ENCODE results near the gene MGLL. TPM values are rescaled to one million over a fixed set of nuclear protein-coding genes. Genes with fewer than 3 reads are reported as not detected.

MGLL gene
- total RNA-seq, 1 experiment from 2014 or later = 0.94 TPM

DNA sequence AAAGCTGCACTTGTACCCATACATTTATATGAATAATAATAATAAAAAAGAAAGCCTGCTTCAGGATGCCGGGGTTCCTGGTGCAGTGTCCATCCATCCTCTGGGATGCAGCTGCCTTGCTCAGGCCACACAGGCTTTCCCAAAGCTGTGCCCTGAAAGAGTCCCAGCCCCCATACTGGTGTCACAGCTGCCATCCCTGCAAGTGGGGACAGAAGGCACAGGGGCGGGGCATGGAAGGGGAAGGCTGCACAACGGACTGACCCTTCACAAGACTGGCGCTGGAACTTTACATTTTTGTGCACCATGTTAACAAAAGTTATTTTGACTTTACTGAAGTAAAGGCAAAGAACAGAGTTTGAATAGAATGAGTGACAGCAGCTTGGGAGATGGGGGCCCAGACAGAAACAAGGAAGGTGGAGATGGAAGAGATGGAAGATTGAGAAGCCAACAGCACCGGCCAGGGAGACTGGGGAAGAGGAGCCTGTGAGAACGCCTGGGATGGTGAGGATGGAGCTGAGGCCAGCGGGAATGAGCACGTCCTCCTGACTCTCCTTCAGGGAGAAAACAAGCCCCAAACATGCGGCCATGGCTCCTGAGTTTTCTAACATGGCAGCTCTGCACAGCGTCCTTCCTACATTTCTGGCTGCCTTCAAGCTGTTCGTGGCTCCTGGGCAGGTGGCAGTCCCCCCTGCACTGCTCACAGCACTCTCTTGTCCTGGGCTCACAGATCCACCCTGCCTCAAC, 76.5 kb downstream of the MGLL start:
- Mint-ChIP-seq H3K36me3 (no peaks in the 10 kb centered on the region), H3K27ac (no peak overlapping the region), H3K9me3 (no peaks in the 10 kb centered on the region), H3K4me1 (no peaks in the 10 kb centered on the region; the same call in 1 of the 2 replicates), H3K27me3 (ENCODE audit: low read depth) (no peaks in the 10 kb centered on the region), H3K4me3 (no peak overlapping the region)
- ChIA-PET CTCF (interaction anchor here (0.8 to 1.8 kb wide), 4 partner anchors 14 to 67 kb away, joined by 3 to 5 read pairs (median 4); no protein-coding TSS in a partner anchor), POLR2A (no interaction called here)
- TF ChIP-seq ZBTB21 (CRISPR knock-in tag; IDR thresholded peaks at IDR 0.05; ENCODE audit: borderline replicate concordance) (no peak), ELF4 (CRISPR knock-in tag; IDR thresholded peaks at IDR 0.05; ENCODE audit: low read depth) (no peak), OVOL2 (CRISPR knock-in tag; IDR thresholded peaks at IDR 0.05; ENCODE audit: borderline replicate concordance) (no peak), ZNF263 (CRISPR knock-in tag; IDR thresholded peaks at IDR 0.05; ENCODE audit: low read depth) (no peak), HMGA2 (CRISPR knock-in tag; IDR thresholded peaks at IDR 0.05) (no peak), EMX1 (CRISPR knock-in tag; IDR thresholded peaks at IDR 0.05) (no peak)
- no peak for ATAC-seq
- DNase-seq (ENCODE audit: low spot score) = no peak

DNA sequence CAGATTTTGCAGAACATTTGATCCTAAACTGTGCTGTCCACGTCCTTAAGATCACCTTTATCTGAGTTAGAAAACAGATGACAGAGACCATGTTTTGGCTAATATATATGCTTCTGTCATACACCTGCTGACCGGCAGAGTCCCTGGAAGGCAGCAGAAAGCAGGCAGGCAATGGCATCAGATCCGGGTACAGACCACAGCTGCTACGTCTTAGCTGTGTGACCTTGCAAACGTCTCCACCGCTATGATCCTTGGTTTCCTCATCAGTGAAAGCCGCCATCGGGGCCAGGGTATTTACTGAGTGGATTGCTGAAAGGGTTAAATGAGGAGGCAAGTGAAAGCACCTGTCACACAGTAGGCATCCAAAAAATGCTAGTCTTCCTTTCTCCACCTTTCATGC, 77.4 kb downstream of the MGLL start:
- TF ChIP-seq, protein P1, sequence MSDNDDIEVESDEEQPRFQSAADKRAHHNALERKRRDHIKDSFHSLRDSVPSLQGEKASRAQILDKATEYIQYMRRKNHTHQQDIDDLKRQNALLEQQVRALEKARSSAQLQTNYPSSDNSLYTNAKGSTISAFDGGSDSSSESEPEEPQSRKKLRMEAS (CRISPR knock-in tag; IDR thresholded peaks at IDR 0.05) = no peak
- TF ChIP-seq, protein P2, sequence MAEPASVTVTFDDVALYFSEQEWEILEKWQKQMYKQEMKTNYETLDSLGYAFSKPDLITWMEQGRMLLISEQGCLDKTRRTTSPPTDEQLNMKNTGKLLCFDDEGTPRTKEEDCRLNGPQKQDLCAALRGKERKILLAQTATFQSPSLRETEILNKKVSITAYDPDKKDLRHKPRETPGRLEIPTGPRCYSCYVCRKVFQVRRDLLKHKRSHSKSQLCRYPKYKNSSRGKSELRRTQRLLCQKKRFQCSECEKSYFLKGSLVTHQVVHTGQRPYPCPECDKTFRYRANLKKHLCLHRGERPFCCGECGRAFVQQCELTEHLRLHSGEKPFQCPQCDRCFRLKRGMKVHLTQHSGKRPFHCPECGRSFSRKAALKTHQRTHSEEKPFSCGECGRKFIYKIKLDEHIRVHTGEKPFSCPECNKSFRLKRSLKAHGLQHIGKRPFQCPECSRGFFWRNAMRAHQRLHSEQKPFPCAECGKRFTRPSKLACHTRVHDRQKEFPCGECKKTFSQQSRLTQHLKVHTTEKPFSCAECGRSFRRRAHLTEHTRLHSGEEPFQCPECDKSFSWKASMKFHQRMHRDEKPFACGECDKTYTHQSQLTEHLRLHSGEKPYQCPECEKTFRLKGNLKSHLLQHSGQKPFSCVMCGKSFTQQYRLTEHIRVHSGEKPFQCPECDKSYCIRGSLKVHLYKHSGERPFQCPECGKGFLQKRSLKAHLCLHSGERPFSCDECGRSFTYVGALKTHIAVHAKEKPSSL (CRISPR knock-in tag; conservative IDR thresholded peaks at IDR 0.05) = no peak
- Mint-ChIP-seq H3K4me1 (no peaks in the 10 kb centered on the region; the same call in 1 of the 2 replicates), H3K9me3 (no peaks in the 10 kb centered on the region), H3K27ac (no peak overlapping the region), H3K27me3 (ENCODE audit: low read depth) (no peaks in the 10 kb centered on the region), H3K36me3 (no peaks in the 10 kb centered on the region), H3K4me3 (no peak overlapping the region)
- POLR2A ChIA-PET = no interaction called here
- DNase-seq (ENCODE audit: low spot score) (no peak), ATAC-seq (no peak)
- CTCF ChIA-PET = interaction anchor here (1.4 to 1.8 kb wide), 4 partner anchors 46 to 66 kb away, joined by 4 to 5 read pairs (median 4); no protein-coding TSS in a partner anchor

DNA sequence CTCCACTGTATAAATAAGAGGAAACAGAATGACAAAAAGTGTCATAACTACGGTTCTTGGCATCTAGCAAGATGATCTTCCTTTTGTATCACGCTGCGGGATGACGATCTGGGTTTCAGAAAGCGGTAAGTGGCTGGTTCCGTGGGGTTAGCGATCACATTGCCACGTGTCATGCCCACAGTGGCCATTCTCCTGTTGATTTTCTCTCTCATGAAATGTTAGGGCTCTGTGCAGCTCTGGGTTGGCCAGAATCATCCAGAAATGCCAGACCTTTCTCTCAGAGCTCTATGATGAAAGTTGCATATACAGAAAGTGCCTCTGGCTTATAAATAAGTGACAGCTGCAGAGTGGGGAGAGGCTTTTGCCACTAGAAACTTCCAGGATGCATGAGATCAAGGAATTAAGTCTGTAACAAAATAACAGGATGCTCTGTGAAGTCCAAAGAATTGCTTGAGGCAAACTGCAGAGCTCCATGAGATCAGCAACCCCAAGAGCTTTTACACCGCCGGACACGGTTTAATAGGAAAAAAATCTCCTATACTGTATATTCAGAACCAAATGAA, 78.0 kb downstream of the MGLL start:
- no peaks in the 10 kb centered on the region for H3K27me3 Mint-ChIP-seq (ENCODE audit: low read depth)
- CTCF ChIA-PET = interaction anchor here (1.4 to 1.8 kb wide), 4 partner anchors 47 to 65 kb away, joined by 4 to 5 read pairs (median 4); no protein-coding TSS in a partner anchor
- no peak overlapping the region for H3K27ac Mint-ChIP-seq
- H3K4me1 Mint-ChIP-seq = no peaks in the 10 kb centered on the region; the same call in 1 of the 2 replicates
- TF ChIP-seq, protein P3, sequence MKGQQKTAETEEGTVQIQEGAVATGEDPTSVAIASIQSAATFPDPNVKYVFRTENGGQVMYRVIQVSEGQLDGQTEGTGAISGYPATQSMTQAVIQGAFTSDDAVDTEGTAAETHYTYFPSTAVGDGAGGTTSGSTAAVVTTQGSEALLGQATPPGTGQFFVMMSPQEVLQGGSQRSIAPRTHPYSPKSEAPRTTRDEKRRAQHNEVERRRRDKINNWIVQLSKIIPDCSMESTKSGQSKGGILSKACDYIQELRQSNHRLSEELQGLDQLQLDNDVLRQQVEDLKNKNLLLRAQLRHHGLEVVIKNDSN (CRISPR knock-in tag; IDR thresholded peaks at IDR 0.05) = no peak
- no peak for TF ChIP-seq IRF2 (CRISPR knock-in tag; IDR thresholded peaks at IDR 0.05; ENCODE audit: borderline replicate concordance, low read depth)
- no peak for TF ChIP-seq TP53 (CRISPR knock-in tag; IDR thresholded peaks at IDR 0.05)
- no peak for TF ChIP-seq NFATC4 (CRISPR knock-in tag; IDR thresholded peaks at IDR 0.05)
- no peak for TF ChIP-seq ZNF423 (CRISPR knock-in tag; IDR thresholded peaks at IDR 0.05)
- no peak for TF ChIP-seq GABPB1 (CRISPR knock-in tag; IDR thresholded peaks at IDR 0.05)
- no peak for TF ChIP-seq ZNF396 (CRISPR knock-in tag; IDR thresholded peaks at IDR 0.05; ENCODE audit: borderline replicate concordance)
- TF ChIP-seq, protein P4, sequence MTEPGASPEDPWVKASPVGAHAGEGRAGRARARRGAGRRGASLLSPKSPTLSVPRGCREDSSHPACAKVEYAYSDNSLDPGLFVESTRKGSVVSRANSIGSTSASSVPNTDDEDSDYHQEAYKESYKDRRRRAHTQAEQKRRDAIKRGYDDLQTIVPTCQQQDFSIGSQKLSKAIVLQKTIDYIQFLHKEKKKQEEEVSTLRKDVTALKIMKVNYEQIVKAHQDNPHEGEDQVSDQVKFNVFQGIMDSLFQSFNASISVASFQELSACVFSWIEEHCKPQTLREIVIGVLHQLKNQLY (CRISPR knock-in tag; IDR thresholded peaks at IDR 0.05) = no peak
- TF ChIP-seq SOX15 (CRISPR knock-in tag; IDR thresholded peaks at IDR 0.05) = no peak
- TF ChIP-seq ZNF121 (CRISPR knock-in tag; IDR thresholded peaks at IDR 0.05) = no peak
- no peak for TF ChIP-seq SMAD4 (CRISPR knock-in tag; IDR thresholded peaks at IDR 0.05)
- no peak for TF ChIP-seq GRHL2 (CRISPR knock-in tag; IDR thresholded peaks at IDR 0.05; ENCODE audit: insufficient replicate concordance, severe bottlenecking)
- TF ChIP-seq, protein P5, sequence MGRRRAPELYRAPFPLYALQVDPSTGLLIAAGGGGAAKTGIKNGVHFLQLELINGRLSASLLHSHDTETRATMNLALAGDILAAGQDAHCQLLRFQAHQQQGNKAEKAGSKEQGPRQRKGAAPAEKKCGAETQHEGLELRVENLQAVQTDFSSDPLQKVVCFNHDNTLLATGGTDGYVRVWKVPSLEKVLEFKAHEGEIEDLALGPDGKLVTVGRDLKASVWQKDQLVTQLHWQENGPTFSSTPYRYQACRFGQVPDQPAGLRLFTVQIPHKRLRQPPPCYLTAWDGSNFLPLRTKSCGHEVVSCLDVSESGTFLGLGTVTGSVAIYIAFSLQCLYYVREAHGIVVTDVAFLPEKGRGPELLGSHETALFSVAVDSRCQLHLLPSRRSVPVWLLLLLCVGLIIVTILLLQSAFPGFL (CRISPR knock-in tag; IDR thresholded peaks at IDR 0.05; ENCODE audit: borderline replicate concordance) = no peak
- TF ChIP-seq, protein P6, sequence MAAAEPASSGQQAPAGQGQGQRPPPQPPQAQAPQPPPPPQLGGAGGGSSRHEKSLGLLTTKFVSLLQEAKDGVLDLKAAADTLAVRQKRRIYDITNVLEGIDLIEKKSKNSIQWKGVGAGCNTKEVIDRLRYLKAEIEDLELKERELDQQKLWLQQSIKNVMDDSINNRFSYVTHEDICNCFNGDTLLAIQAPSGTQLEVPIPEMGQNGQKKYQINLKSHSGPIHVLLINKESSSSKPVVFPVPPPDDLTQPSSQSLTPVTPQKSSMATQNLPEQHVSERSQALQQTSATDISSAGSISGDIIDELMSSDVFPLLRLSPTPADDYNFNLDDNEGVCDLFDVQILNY (CRISPR knock-in tag; IDR thresholded peaks at IDR 0.05) = no peak
- no peak for TF ChIP-seq ZNF138 (CRISPR knock-in tag; conservative IDR thresholded peaks at IDR 0.05)
- TF ChIP-seq RORB (CRISPR knock-in tag; IDR thresholded peaks at IDR 0.05) = no peak
- POLR2A ChIA-PET = no interaction called here
- no peak for ATAC-seq
- no peaks in the 10 kb centered on the region for H3K9me3 Mint-ChIP-seq
- no peaks in the 10 kb centered on the region for H3K36me3 Mint-ChIP-seq
- no peak for DNase-seq (ENCODE audit: low spot score)
- no peak overlapping the region for H3K4me3 Mint-ChIP-seq
